ENCODE results near the gene TLR2.
A peak's percentile ranks its signal among the peaks of the same experiment; 100 is the strongest.

The TLR2 gene

GRCh38 chr4:153684182-153684970 lies at the start of gene TLR2:
Gene TLR2, plus strand, starts transcription at chr4:153684280. Its CDS starts 18,628 bp downstream, at chr4:153702908.
- peak in 1 of 2 donors; percentile 26 for DNase-seq (ENCODE audit: low read depth in 2 of 2, low spot score in 1 of 2)

- DNase-seq (ENCODE audit: low read depth in 2 of 2, low spot score in 1 of 2) = no peak
Measured at GRCh38 chr4:153634738-153635353, 49.2 kb upstream of the TLR2 start.

GRCh38 chr4:153635846-153636245 lies 48.2 kb upstream of the TLR2 start:
- no peak for DNase-seq (ENCODE audit: low read depth in 2 of 2, low spot score in 1 of 2)

GRCh38 chr4:153637201-153637600 lies 46.9 kb upstream of the TLR2 start:
- DNase-seq (ENCODE audit: low read depth in 2 of 2, low spot score in 1 of 2) = no peak

GRCh38 chr4:153638011-153638410 lies 46.1 kb upstream of the TLR2 start:
- DNase-seq (ENCODE audit: low read depth in 2 of 2, low spot score in 1 of 2) = no peak

- no peak for DNase-seq (ENCODE audit: low read depth in 2 of 2, low spot score in 1 of 2)
Measured at GRCh38 chr4:153638999-153639398, 45.1 kb upstream of the TLR2 start.

GRCh38 chr4:153639833-153640802 lies 44.0 kb upstream of the TLR2 start:
- DNase-seq (ENCODE audit: low read depth in 2 of 2, low spot score in 1 of 2) = no peak

- no peak for DNase-seq (ENCODE audit: low read depth in 2 of 2, low spot score in 1 of 2)
Measured at GRCh38 chr4:153641532-153641931, 42.5 kb upstream of the TLR2 start.

- no peak for DNase-seq (ENCODE audit: low read depth in 2 of 2, low spot score in 1 of 2)
Measured at GRCh38 chr4:153643406-153644383, 40.4 kb upstream of the TLR2 start.

- no peak for DNase-seq (ENCODE audit: low read depth in 2 of 2, low spot score in 1 of 2)
Measured at GRCh38 chr4:153645183-153645582, 38.9 kb upstream of the TLR2 start.

GRCh38 chr4:153646261-153646660 lies 37.8 kb upstream of the TLR2 start:
- no peak for DNase-seq (ENCODE audit: low read depth in 2 of 2, low spot score in 1 of 2)

GRCh38 chr4:153646978-153647377 lies 37.1 kb upstream of the TLR2 start:
- DNase-seq (ENCODE audit: low read depth in 2 of 2, low spot score in 1 of 2) = no peak

GRCh38 chr4:153647975-153648374 lies 36.1 kb upstream of the TLR2 start:
- DNase-seq (ENCODE audit: low read depth in 2 of 2, low spot score in 1 of 2) = no peak

GRCh38 chr4:153649572-153649991 lies 34.5 kb upstream of the TLR2 start:
- no peak for DNase-seq (ENCODE audit: low read depth in 2 of 2, low spot score in 1 of 2)

- DNase-seq (ENCODE audit: low read depth in 2 of 2, low spot score in 1 of 2) = no peak
Measured at GRCh38 chr4:153651116-153651515, 33.0 kb upstream of the TLR2 start.

GRCh38 chr4:153651587-153651986 lies 32.5 kb upstream of the TLR2 start:
- DNase-seq (ENCODE audit: low read depth in 2 of 2, low spot score in 1 of 2) = peak in 1 of 2 donors; percentile 2

GRCh38 chr4:153652051-153652784 lies 31.9 kb upstream of the TLR2 start:
- no peak for DNase-seq (ENCODE audit: low read depth in 2 of 2, low spot score in 1 of 2)

- DNase-seq (ENCODE audit: low read depth in 2 of 2, low spot score in 1 of 2) = no peak
Measured at GRCh38 chr4:153655002-153655541, 29.0 kb upstream of the TLR2 start.

- no peak for DNase-seq (ENCODE audit: low read depth in 2 of 2, low spot score in 1 of 2)
Measured at GRCh38 chr4:153655928-153656327, 28.2 kb upstream of the TLR2 start.
